K562 (cell line): ENCODE measurements around the gene PRKG1. TPM values are rescaled to one million over a fixed set of nuclear protein-coding genes. Genes with fewer than 3 reads are reported as not detected.

Source experiments
- ARID1B ChIP-seq: fragments of 450-650 bp; IDR thresholded peaks from 2 replicates; pipeline ENCODE4 v1.6.1; 2016; ENCODE audit warnings: antibody characterized with exemption, mild to moderate bottlenecking, inconsistent platforms
- BDP1 ChIP-seq: IDR thresholded peaks from 3 replicates; pipeline ENCODE4 v1.6.1; 2011; ENCODE audit not compliant: insufficient read length, insufficient read depth
- CBX3 ChIP-seq, 2 experiments: IDR thresholded peaks; 1 replicate in 1 of 2; 2 replicates in 1 of 2; pipeline ENCODE4 v1.6.1; 2012; ENCODE audit warnings: inconsistent platforms in 2 of 2, low read length in 2 of 2, borderline replicate concordance in 1 of 2, control low read depth in 1 of 2
- CBX5 ChIP-seq: IDR thresholded peaks from 2 replicates; pipeline ENCODE4 v1.6.1; 2014; ENCODE audit warnings: low read depth, borderline replicate concordance
- DACH1 ChIP-seq: fragments of 450-650 bp; IDR thresholded peaks from 2 replicates; pipeline ENCODE4 v1.6.1; 2018; ENCODE audit not compliant: partially characterized antibody
- DDX20 ChIP-seq: fragments of 450-650 bp; IDR thresholded peaks from 2 replicates; pipeline ENCODE4 v1.6.1; 2016; ENCODE audit warnings: missing genetic modification characterization, low read depth, mild to moderate bottlenecking, missing compliant biosample characterization, moderate library complexity
- DMBX1 ChIP-seq: fragments of 250-450 bp; sonication (Bioruptor Pico); IDR thresholded peaks from 2 replicates; pipeline ENCODE4 v1.8.0; 2022; ENCODE audit warnings: inconsistent platforms, mild to moderate bottlenecking, moderate library complexity, borderline replicate concordance
- EP300 ChIP-seq: IDR thresholded peaks from 2 replicates; pipeline ENCODE4 v1.6.1; 2012; ENCODE audit warnings: low read length, improper control_type of control experiment
- ETS2 ChIP-seq: IDR thresholded peaks from 2 replicates; pipeline ENCODE4 v1.6.1; 2016; ENCODE audit warnings: borderline replicate concordance, missing genetic modification characterization, mild to moderate bottlenecking, moderate library complexity, missing compliant biosample characterization; ENCODE audit not compliant: poor library complexity, severe bottlenecking
- HSF4 ChIP-seq: fragments of 250-450 bp; sonication (Bioruptor Pico); IDR thresholded peaks from 2 replicates; pipeline ENCODE4 v2.1.2; 2022; ENCODE audit warnings: mild to moderate bottlenecking, moderate library complexity, borderline replicate concordance
- IRF2 ChIP-seq: sonication (generic); formaldehyde crosslinking; IDR thresholded peaks from 2 replicates; pipeline ENCODE4 v1.8.1; 2022; ENCODE audit warnings: mild to moderate bottlenecking, missing genetic modification reagents
- KHSRP ChIP-seq: fragments of 450-650 bp; IDR thresholded peaks from 2 replicates; pipeline ENCODE4 v1.6.1; 2017
- MITF ChIP-seq: IDR thresholded peaks from 2 replicates; pipeline ENCODE4 v1.6.1; 2014; ENCODE audit warnings: antibody characterized with exemption
- NR2C1 ChIP-seq, 2 experiments: fragments of 450-650 bp; IDR thresholded peaks; 2 replicates each; pipeline ENCODE4 v1.6.1; 2017; ENCODE audit warnings: mild to moderate bottlenecking in 2 of 2, antibody characterized with exemption in 1 of 2, inconsistent platforms in 1 of 2, missing compliant biosample characterization in 1 of 2, missing genetic modification characterization in 1 of 2
- POLR2G ChIP-seq: fragments of 200-400 bp; formaldehyde crosslinking; IDR thresholded peaks from 2 replicates; pipeline ENCODE4 v1.6.1; 2017; ENCODE audit warnings: low read depth, mild to moderate bottlenecking, antibody characterized with exemption, low read length, moderate library complexity
- SMARCA5 ChIP-seq: fragments of 450-650 bp; IDR thresholded peaks from 2 replicates; pipeline ENCODE4 v1.6.1; 2016
- SRSF9 ChIP-seq: fragments of 200-400 bp; formaldehyde crosslinking; IDR thresholded peaks from 2 replicates; pipeline ENCODE4 v1.6.1; 2017; ENCODE audit warnings: low read depth, low read length, borderline replicate concordance
- TBP ChIP-seq: optimal IDR thresholded peaks from 2 replicates; pipeline ENCODE3; 2011; ENCODE audit warnings: low read depth, low read length, improper control_type of control experiment
- TSC22D4 ChIP-seq: fragments of 450-650 bp; IDR thresholded peaks from 2 replicates; pipeline ENCODE4 v1.6.1; 2016; ENCODE audit warnings: missing genetic modification characterization, missing biosample characterization, control low read depth
- XRCC3 ChIP-seq: fragments of 450-650 bp; IDR thresholded peaks from 2 replicates; pipeline ENCODE4 v1.6.1; 2017; ENCODE audit warnings: mild to moderate bottlenecking, moderate library complexity
- ZFP1 ChIP-seq: fragments of 450-650 bp; formaldehyde crosslinking; IDR thresholded peaks from 2 replicates; pipeline ENCODE4 v1.4.0; 2020; ENCODE audit warnings: mild to moderate bottlenecking, mixed read lengths
- ZNF263 ChIP-seq: sonication (generic); formaldehyde crosslinking; IDR thresholded peaks from 2 replicates; pipeline ENCODE4 v1.8.0; 2022; ENCODE audit warnings: mild to moderate bottlenecking, missing genetic modification reagents, borderline replicate concordance
- ZNF707 ChIP-seq: fragments of 250-450 bp; sonication (Bioruptor Pico); conservative IDR thresholded peaks from 2 replicates; pipeline ENCODE4 v1.8.0; 2022; ENCODE audit warnings: inconsistent platforms, mild to moderate bottlenecking, moderate library complexity
- ZNF764 ChIP-seq: fragments of 250-450 bp; sonication (Bioruptor Pico); IDR thresholded peaks from 2 replicates; pipeline ENCODE4 v1.4.0; 2020; ENCODE audit warnings: low read depth, mild to moderate bottlenecking, moderate library complexity
- polyA plus RNA-seq, 8 experiments: library from polyadenylated mRNA; depleted of rRNA in 4 of 8; stranded (reverse) in 5 of 8; unstranded in 3 of 8; fragments of >200 nt; fragmentation: Nextera tagmentation in 2 of 8; fragmentation: Illumina TruSeq in 1 of 8; extraction: Ambion mirVana in 2 of 8; extraction: Trizol in 1 of 8; gene quantifications; 2 replicates each; pipeline versions ENCODE4 v1.2.1 to v1.2.3, GENCODE V29; 2011 to 2014; ENCODE audit warnings: inconsistent platforms in 1 of 8, missing spikeins in 1 of 8
- total RNA-seq, 7 experiments: library from RNA; depleted of rRNA in 6 of 7; stranded (reverse); fragments of >200 nt in 6 of 7; fragmentation: Illumina TruSeq in 2 of 7; extraction: Trizol in 2 of 7; gene quantifications; 2 replicates each; pipeline versions ENCODE4 v1.2.1 to v1.2.3, GENCODE V29; 2011 to 2021; ENCODE audit warnings: low replicate concordance in 1 of 7
- TF ChIP-seq, protein P1 (sequence below): fragments of 450-650 bp; formaldehyde crosslinking; conservative IDR thresholded peaks from 2 replicates; pipeline ENCODE4 v1.4.0; 2022; ENCODE audit warnings: mild to moderate bottlenecking, missing genetic modification characterization
- TF ChIP-seq, protein P2 (sequence below): fragments of 200-800 bp; sonication (Bioruptor generic); IDR thresholded peaks from 2 replicates; pipeline ENCODE4 v1.6.1; 2017; ENCODE audit warnings: missing genetic modification characterization, missing compliant biosample characterization

The PRKG1 gene
- total and polyA plus RNA-seq, 9 of the 15 experiments (the other 6 are each of a cell fraction or from before 2014, with no cell fraction given): 0.22 TPM; not detected in 8

GRCh38 chr10:51699475-51700227 lies 625.4 kb downstream of the PRKG1 start, which contains the start of gene CSTF2T (continued):
- TF ChIP-seq IRF2 (CRISPR knock-in tag): no peak
- peak; percentile 73 for TF ChIP-seq TBP
- no peak for TF ChIP-seq BDP1
- TF ChIP-seq TSC22D4 (tag): no peak
- peak in 1 of 2 experiments; percentile 94; a peak in 2 of 3 replicates for TF ChIP-seq CBX3 (IDR thresholded peaks at IDR 0.05; ENCODE audit: borderline replicate concordance in 1 of 2, low read length in 2 of 2)
- no peak for TF ChIP-seq SMARCA5
- TF ChIP-seq, protein P1, sequence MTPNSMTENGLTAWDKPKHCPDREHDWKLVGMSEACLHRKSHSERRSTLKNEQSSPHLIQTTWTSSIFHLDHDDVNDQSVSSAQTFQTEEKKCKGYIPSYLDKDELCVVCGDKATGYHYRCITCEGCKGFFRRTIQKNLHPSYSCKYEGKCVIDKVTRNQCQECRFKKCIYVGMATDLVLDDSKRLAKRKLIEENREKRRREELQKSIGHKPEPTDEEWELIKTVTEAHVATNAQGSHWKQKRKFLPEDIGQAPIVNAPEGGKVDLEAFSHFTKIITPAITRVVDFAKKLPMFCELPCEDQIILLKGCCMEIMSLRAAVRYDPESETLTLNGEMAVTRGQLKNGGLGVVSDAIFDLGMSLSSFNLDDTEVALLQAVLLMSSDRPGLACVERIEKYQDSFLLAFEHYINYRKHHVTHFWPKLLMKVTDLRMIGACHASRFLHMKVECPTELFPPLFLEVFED (CRISPR knock-in tag): peak; percentile 77; the same call in 1 of the 2 replicates
- no peak for TF ChIP-seq ZFP1 (CRISPR knock-in tag)
- peak; percentile 94 for TF ChIP-seq NR2C1 (IDR thresholded peaks at IDR 0.05)
- peak; percentile 97 for TF ChIP-seq NR2C1 (tag; IDR thresholded peaks at IDR 0.05)
- TF ChIP-seq CBX5: peak; percentile 15; the same call in 1 of the 2 replicates
- peak; percentile 69 for TF ChIP-seq ZNF263 (CRISPR knock-in tag)
- TF ChIP-seq DACH1: no peak
- TF ChIP-seq ZNF707: peak; percentile 57
- peak; percentile 69 for TF ChIP-seq POLR2G
- TF ChIP-seq ZNF764 (CRISPR knock-in tag): no peak
- TF ChIP-seq HSF4 (CRISPR knock-in tag): no peak
- TF ChIP-seq DDX20 (tag): 0 out of 2 replicates have a peak, but pooled peaks have one; percentile 58
- no peak for TF ChIP-seq SRSF9
- TF ChIP-seq KHSRP: peak; percentile 60; the same call in 1 of the 2 replicates
- 0 out of 2 replicates have a peak, but pooled peaks have one; percentile 24 for TF ChIP-seq MITF
- peak; percentile 13; the same call in 1 of the 2 replicates for TF ChIP-seq ARID1B
- peak; percentile 67 for TF ChIP-seq EP300
- TF ChIP-seq, protein P2, sequence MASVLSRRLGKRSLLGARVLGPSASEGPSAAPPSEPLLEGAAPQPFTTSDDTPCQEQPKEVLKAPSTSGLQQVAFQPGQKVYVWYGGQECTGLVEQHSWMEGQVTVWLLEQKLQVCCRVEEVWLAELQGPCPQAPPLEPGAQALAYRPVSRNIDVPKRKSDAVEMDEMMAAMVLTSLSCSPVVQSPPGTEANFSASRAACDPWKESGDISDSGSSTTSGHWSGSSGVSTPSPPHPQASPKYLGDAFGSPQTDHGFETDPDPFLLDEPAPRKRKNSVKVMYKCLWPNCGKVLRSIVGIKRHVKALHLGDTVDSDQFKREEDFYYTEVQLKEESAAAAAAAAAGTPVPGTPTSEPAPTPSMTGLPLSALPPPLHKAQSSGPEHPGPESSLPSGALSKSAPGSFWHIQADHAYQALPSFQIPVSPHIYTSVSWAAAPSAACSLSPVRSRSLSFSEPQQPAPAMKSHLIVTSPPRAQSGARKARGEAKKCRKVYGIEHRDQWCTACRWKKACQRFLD: peak; percentile 88
- TF ChIP-seq ETS2: no peak
- TF ChIP-seq XRCC3: no peak
- TF ChIP-seq DMBX1 (CRISPR knock-in tag): peak; percentile 49; the same call in 1 of the 2 replicates
